NCI-H345 treated with DMSO at 0.1 percent for 48 hours (cell line): Measurements from ENCODE around the gene MAP2K7.
"Not testable (repeated sequence)": the region's sequence is repeated elsewhere in the genome, so short reads cannot be mapped to it uniquely, and the experiment has no call there.

Experiments
- DNase-seq: peaks from one replicate; lab custom pipeline; 2025; ENCODE audit not compliant: unreplicated experiment; lab: John Stamatoyannopoulos, UW

MAP2K7 gene

GRCh38 chr19:7907122-7907521 lies 3.4 kb downstream of the MAP2K7 start:
- no peak for DNase-seq

GRCh38 chr19:7907544-7907943 lies 3.9 kb downstream of the MAP2K7 start:
- no peak for DNase-seq

GRCh38 chr19:7908078-7908699 lies 4.5 kb downstream of the MAP2K7 start:
- DNase-seq: no peak

DNA sequence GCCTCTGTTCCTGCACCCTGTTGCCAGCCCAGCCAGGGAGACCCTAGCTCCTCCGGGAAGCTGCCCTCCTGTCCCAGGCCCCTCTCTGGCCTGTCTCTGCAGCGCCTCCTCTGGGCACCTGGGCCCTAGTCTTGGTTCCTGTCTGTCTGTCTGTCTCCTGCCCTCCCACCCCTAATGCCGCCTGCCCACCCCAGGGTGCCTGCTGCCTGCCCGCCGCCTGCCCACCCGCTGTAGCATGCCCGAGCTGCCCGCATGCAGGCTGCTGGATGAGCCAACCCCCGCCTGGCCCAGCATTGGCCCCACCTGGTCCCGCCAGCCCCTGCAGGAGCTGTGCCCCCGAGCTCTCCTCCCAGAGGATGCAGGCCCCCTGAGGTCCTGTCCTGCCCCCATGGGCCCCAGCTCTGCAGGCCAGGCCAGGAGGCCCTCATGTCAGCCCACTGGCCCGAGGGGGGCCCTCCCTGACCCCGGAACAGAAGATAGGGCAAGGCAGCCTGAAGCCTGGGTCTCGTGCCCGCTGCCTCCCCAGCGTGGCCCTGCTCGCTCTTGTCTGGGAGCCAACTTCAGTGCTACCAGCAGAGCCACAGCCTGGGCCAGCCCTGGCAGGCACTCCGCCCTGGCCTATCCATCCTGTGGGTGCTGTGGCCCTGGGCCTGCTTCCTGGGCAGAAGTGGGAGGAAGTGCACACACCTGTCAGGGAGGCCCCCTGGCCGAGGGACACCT lies 5.2 kb downstream of the MAP2K7 start:
- DNase-seq: no peak

DNA sequence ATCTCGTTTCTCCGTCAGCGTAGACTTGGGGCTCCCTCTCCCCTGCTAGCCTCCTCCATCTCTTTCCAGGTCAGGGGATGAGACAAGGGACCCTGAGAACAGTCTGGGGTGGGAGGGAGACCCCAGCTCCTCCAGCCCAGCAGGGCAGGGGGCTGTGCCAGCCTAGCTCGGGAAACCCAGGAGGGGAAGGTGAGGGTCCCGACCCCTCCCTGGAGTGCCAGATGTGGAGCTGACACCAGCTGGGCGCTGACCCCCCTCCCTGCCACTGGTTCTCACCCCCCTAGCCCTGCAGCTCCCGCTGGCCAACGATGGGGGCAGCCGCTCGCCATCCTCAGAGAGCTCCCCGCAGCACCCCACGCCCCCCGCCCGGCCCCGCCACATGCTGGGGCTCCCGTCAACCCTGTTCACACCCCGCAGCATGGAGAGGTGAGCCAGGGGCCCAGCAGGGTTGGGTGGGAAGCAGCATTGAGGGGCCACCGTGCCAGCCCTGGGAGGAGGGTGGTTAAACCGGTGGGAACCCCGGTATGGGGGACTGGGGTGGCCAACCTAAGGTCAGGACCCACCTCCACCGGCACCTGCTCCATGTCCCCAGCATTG lies 5.9 kb downstream of the MAP2K7 start:
- DNase-seq: no peak

GRCh38 chr19:7910321-7911161 lies 6.9 kb downstream of the MAP2K7 start:
- DNase-seq: no peak

GRCh38 chr19:7911508-7912143 lies 7.9 kb downstream of the MAP2K7 start:
- no peak for DNase-seq

- no peak for DNase-seq
These were observed 8.5 kb downstream of the MAP2K7 start for GRCh38 chr19:7912144-7912696.

DNA sequence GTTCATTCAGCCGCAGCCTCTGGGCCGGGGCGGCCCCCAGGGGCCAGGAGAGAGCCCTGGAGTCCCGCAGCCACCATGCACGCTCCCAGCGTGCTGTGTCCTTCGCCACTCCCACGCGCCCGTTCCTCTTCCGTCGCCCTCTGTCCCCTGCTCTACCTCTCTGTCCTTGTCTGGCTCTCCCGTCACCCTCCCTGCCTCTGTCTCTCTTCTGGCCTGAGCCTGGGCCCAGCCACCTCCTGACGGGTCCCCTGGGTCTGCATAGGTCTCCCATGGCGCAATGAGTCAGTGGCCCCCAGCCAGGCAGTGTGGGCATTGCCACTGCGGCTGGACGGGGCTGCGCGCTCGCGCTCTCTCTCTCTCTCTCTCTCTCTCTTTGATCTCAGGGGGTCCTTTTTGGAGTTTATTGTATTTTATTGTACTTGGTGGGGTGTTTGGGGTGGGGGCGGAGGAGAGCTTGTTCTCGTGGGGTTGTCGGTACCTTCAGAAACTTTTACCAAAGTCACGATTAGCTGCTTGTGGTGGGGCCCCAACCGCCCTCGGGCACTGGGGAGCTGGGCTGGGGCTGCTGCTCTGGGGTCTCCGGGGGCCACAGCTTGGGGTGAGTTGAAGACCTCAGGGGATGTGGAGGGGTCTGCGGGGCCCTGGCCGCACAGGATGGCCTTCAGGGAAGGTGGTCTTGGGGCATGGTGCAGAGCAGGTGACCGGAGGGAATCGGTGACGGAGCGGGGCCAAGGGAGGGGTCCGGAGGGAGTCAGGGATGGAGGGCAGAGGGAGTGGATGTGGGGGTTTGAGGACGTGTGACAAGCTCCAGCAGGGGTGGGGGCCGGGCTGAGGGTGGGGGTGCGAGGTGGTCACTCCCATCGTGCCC lies 9.3 kb downstream of the MAP2K7 start:
- DNase-seq: no peak

- DNase-seq: no peak
These were observed 10.0 kb downstream of the MAP2K7 start for GRCh38 chr19:7913652-7914051.

DNA sequence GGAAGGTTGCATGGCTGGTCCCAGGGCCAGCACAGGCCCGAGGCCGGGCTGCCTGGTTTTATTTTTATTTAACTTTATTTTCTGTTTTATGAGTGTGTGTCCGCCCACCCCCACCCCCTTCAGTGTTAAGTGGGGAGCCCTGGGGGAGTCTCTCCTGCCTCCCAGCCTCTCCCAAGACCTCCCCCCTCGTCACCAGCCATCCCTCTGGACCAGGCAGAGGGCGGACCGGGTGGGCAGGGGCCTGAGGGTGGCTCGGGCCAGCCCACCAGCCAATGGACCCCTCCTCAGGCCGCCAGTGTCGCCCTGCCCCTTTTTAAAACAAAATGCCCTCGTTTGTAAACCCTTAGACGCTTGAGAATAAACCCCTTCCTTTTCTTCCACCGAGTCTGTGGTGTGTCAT lies 10.4 kb downstream of the MAP2K7 start:
- DNase-seq: no peak

GRCh38 chr19:7914598-7915045 lies 10.9 kb downstream of the MAP2K7 start, which contains the start of gene TGFBR3L:
TSS of gene TGFBR3L (plus strand) at chr19:7914830.
- no peak for DNase-seq

GRCh38 chr19:7915250-7916102 lies 11.8 kb downstream of the MAP2K7 start:
- DNase-seq: no peak

GRCh38 chr19:7916103-7916954 lies 12.7 kb downstream of the MAP2K7 start:
- no peak for DNase-seq

DNA sequence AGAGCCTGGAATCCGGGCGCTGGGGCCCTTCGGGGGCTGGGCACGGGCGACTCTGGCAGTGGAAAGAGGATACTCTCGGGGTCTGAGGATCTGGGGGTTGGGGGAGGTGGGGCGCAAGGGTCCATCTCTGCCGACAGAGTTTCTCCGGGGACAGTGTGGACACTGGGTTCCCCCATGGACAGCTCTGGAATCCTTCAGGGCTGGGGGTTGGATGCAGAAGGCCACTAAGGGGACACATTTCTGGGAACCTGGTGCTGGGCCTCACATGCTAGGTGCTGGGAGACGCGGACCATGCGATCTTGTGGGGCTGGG lies 13.2 kb downstream of the MAP2K7 start:
- no peak for DNase-seq

- peak; percentile 29 for DNase-seq
These were observed 13.8 kb downstream of the MAP2K7 start for GRCh38 chr19:7917267-7918061.

GRCh38 chr19:7918062-7918614 lies 14.5 kb downstream of the MAP2K7 start:
- not testable (repeated sequence) for DNase-seq
